Measurements from ENCODE around the gene ACHE. TPM values are rescaled to one million over a fixed set of nuclear protein-coding genes. Genes with fewer than 3 reads are reported as not detected.
A peak's percentile ranks its signal among the peaks of the same experiment; 100 is the strongest.

ACHE gene
- polyA plus RNA-seq, 1 of the 3 experiments (the other 2 are of a cell fraction) = 1.8 TPM

- POLR2A ChIA-PET = no interaction called here
- Histone ChIP-seq H3K9ac (no peak overlapping the region), H3F3A (replicated peaks; ENCODE audit: insufficient read depth) (peaks cover 38% of the 10 kb centered on the region), H3K27ac (ENCODE audit: low read depth in 2 of 2, low read length in 1 of 2) (no peak overlapping the region), H3K36me3 (replicated peaks in 1 of 2; ENCODE audit: control insufficient read depth in 1 of 2, insufficient read depth in 2 of 2, low read length in 1 of 2) (peaks cover 77 to 84% of the 10 kb centered on the region in 2 experiments), H2AFZ (ENCODE audit: low read depth) (no peak overlapping the region), H4K20me1 (ENCODE audit: insufficient read depth) (peaks cover 45% of the 10 kb centered on the region), H3K4me3 (ENCODE audit: low read depth in 2 of 2, low read length in 1 of 2) (no peak overlapping the region), H3K27me3 (ENCODE audit: insufficient read depth) (no peaks in the 10 kb centered on the region), H3K79me2 (ENCODE audit: insufficient read depth) (peaks cover 78% of the 10 kb centered on the region), H3K4me2 (no peak overlapping the region), H3K4me1 (ENCODE audit: control insufficient read depth in 1 of 2, insufficient read depth in 2 of 2, low read depth in 1 of 2, low read length in 1 of 2) (peaks cover 14 to 16% of the 10 kb centered on the region in 2 experiments; a peak in 2 of 4 replicates), H3K9me3 (no peaks in the 10 kb centered on the region), H3K9me2 (no peaks in the 10 kb centered on the region)
- CTCF ChIA-PET = interaction anchor here (3.3 kb wide), 1 partner anchor 12 kb away, joined by 18 read pairs; the partner anchor contains the start of gene ACHE
- peak; percentile 32 for DNase-seq
- TF ChIP-seq CTCF (IDR thresholded peaks at IDR 0.05) (no peak), MAX (IDR thresholded peaks at IDR 0.05; ENCODE audit: low read depth) (no peak), PBX3 (IDR thresholded peaks at IDR 0.05) (no peak), NRF1 (IDR thresholded peaks at IDR 0.05; ENCODE audit: low read depth, low read length) (no peak), TCF12 (IDR thresholded peaks at IDR 0.05) (no peak), RXRA (IDR thresholded peaks at IDR 0.05; ENCODE audit: borderline replicate concordance, low read depth) (no peak), FOSL2 (IDR thresholded peaks at IDR 0.05; ENCODE audit: borderline replicate concordance, low read depth) (no peak), TEAD4 (IDR thresholded peaks at IDR 0.05; ENCODE audit: borderline replicate concordance, insufficient read depth) (no peak)
- WGBS (ENCODE audit: low lambda C conversion rate) = 97% methylated on average over 24 of the region's 24 CpGs
Observed at GRCh38 chr7:100882785-100883526, 12.7 kb downstream of the ACHE start.

- WGBS (ENCODE audit: low lambda C conversion rate) = 97% methylated on average over 9 of the region's 9 CpGs
- H3K4me2 ChIP-seq = no peak overlapping the region
- no peak overlapping the region for H2AFZ ChIP-seq (ENCODE audit: low read depth)
- H4K20me1 ChIP-seq (ENCODE audit: insufficient read depth) = peaks cover 53% of the 10 kb centered on the region
- no peak overlapping the region for H3K4me3 ChIP-seq (ENCODE audit: low read depth in 2 of 2, low read length in 1 of 2)
- H3K36me3 ChIP-seq (replicated peaks in 1 of 2; ENCODE audit: control insufficient read depth in 1 of 2, insufficient read depth in 2 of 2, low read length in 1 of 2) = peaks cover 76 to 80% of the 10 kb centered on the region in 2 experiments
- no peaks in the 10 kb centered on the region for H3K27me3 ChIP-seq (ENCODE audit: insufficient read depth)
- H3K27ac ChIP-seq (ENCODE audit: low read depth in 2 of 2, low read length in 1 of 2) = no peak overlapping the region; a peak in 1 of 4 replicates
- H3K9ac ChIP-seq = no peak overlapping the region
- H3F3A ChIP-seq (replicated peaks; ENCODE audit: insufficient read depth) = peaks cover 36% of the 10 kb centered on the region
- no peaks in the 10 kb centered on the region for H3K9me3 ChIP-seq
- peaks cover 7 to 13% of the 10 kb centered on the region in 2 experiments; a peak in 2 of 4 replicates for H3K4me1 ChIP-seq (ENCODE audit: control insufficient read depth in 1 of 2, insufficient read depth in 2 of 2, low read depth in 1 of 2, low read length in 1 of 2)
- H3K9me2 ChIP-seq = no peaks in the 10 kb centered on the region
- POLR2A ChIA-PET = no interaction called here
- TF ChIP-seq ZBTB33 (IDR thresholded peaks at IDR 0.05; ENCODE audit: borderline replicate concordance, low read depth) (no peak), ELF1 (IDR thresholded peaks at IDR 0.05) (no peak)
- CTCF ChIA-PET = interaction anchor here (3.3 kb wide), 1 partner anchor 13 kb away, joined by 18 read pairs; the partner anchor contains the start of gene ACHE
- H3K79me2 ChIP-seq (ENCODE audit: insufficient read depth) = peaks cover 78% of the 10 kb centered on the region
- peak; percentile 30 for DNase-seq
Observed at GRCh38 chr7:100882201-100882600, 13.5 kb downstream of the ACHE start.

All from SK-N-SH (cell line).